Measurements from ENCODE around the gene FAM98C. TPM values are rescaled to one million over a fixed set of nuclear protein-coding genes. Genes with fewer than 3 reads are reported as not detected.

Gene FAM98C
- 10 to 100 TPM in 2 of 4 donors, 1 to 10 TPM in 2; 8.7 to 27.1 (median 15.9) TPM for total RNA-seq

DNA sequence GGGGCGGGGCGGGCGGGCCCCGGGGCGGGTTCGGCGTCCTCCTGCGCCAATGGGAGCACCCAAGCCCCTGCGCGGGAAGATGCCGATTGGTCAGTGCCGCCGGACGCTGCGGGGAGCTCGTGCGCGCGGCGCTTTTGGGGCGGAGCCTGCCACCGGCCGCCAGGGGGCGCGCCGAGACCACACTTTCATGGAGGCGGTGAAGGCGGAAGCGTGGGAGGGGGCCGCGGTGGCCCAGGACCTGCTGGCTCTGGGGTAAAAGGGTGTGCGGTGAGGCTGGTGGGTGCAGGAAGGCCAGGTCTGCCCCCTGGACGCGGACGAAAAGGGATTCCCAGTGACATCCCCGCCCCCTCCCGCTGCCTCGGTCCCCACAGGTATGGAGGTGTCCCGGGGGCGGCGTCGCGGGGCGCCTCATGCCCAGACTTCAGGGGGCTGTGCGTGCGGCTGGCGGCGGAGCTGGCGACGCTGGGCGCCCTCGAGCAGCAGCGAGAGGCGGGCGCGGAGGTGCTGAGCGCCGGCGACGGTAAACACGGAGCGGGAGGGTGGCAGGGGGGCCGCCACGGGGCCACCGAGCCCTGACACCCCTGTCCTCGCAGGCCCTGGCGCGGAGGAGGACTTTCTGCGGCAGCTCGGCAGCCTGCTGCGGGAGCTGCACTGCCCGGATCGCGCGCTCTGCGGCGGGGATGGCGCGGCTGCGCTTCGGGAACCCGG, at the start of gene FAM98C:
Gene FAM98C, plus strand, starts transcription at position 127 of the 708 bp plus-strand sequence. Its CDS starts 61 bp downstream, at position 188.
- H3K9me3 ChIP-seq = no peaks in the 10 kb centered on the region
- no CpG with 5 or more reads among the region's 82 CpGs for WGBS, 2 donors (ENCODE audit: low coverage in 1 of 2)

DNA sequence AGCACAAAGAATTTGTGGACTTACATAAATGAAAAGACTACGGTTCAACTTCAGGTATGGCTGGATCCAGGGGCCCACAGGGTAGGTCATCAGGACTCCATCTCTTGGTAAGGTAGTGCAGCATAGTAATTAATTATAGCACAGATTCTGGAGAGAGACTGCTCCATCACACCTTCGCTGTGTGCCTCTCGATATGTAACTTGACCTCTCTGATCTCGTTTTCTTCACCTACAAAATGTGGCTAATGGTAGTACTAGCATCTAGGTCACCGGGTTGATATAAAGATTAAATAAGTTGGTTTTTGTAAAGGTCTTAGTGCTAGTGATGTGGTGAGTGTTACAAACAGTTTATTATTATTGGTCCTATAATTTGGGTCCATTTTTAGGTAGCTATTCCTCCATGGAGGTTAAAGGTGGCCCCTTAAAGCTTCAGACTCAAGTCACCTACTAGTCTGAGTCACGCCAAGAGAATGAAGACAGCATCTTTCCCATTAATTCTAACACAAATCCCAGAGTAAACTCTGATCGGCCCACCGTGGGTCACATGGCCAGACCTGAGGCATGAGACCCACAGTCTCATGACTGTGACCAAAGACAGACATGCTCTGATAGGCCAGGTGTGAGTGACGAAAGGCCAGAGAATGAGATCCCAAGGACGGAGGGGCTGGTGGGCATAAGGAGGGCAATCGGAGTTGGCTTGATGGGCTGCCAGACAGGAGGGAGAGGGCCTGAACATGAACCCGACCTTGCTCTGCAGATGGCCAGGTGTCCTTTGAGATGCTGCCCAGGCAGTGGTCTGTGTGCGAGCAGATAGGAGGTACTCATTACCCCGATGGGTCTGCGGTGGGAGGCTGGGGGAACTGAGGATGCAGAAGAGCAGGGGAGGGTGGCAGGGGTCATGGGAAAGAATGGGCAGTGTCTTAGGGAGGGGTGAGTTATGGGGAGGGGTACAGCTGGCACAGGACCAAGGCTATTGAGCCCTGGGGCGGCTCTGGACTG, 46.9 kb upstream of the FAM98C start:
- Histone ChIP-seq H3K9me3 (no peaks in the 10 kb centered on the region), H3K27me3 (peaks cover 71% of the 10 kb centered on the region), H3K36me3 (no peaks in the 10 kb centered on the region), H3K4me1 (peaks cover 0 to under 1% (median 0%) of the 10 kb centered on the region in 3 donors), H3K4me3 (no peak overlapping the region), H3K27ac (no peak overlapping the region)
- no peak for TF ChIP-seq POLR2A (IDR thresholded peaks at IDR 0.05)
- TF ChIP-seq EP300 (IDR thresholded peaks at IDR 0.05) = no peak
- TF ChIP-seq POLR2AphosphoS5 (IDR thresholded peaks at IDR 0.05) = no peak
- TF ChIP-seq CTCF (IDR thresholded peaks at IDR 0.05) = no peak
- no peak for ATAC-seq
- 71 to 80% methylated on average over 7 to 9 of the region's 16 CpGs for WGBS, 2 donors (ENCODE audit: low coverage in 1 of 2)

More for the DNA sequence above, at the start of gene FAM98C:
- peak; percentile 99 for ATAC-seq
- H3K27me3 ChIP-seq = peaks cover 31% of the 10 kb centered on the region
- peak within 1 kb of the TSS; percentile 64 to 99 for H3K4me3 ChIP-seq
- peak within 1 kb of the TSS; percentile 57 to 90 (median 87) for H3K27ac ChIP-seq
- H3K36me3 ChIP-seq = peaks cover 0 to 38% of the 10 kb centered on the region in 2 donors
- peaks cover 0 to 18% (median 7%) of the 10 kb centered on the region in 3 donors for H3K4me1 ChIP-seq
- TF ChIP-seq EP300 (IDR thresholded peaks at IDR 0.05) = no peak
- TF ChIP-seq CTCF (IDR thresholded peaks at IDR 0.05) = peak in 3 of 4 experiments; percentile 97 to 99 (median 99)
- TF ChIP-seq POLR2AphosphoS5 (IDR thresholded peaks at IDR 0.05) = peak; percentile 19
- TF ChIP-seq POLR2A (IDR thresholded peaks at IDR 0.05) = peak in 1 of 2 donors; percentile 6

DNA sequence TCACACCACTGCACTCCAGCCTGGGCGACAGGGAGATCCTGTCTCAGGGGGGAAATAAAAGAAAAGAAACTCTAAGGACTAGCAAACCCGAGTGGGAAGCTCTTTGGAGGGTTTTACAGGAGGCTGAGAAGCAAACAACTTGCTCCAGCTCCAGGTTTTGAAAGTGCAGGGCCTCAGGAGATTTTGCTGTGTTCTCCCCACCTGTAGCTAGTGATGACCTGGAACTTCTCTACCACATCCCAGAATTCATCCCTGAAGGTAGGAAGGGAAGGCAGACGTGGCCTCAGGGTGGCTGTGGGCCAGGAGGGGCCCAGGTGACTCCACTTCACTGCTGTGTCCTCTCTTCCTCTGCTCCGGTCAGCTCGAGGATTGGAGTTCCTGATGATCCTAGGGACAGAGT, 44.8 kb upstream of the FAM98C start:
- H3K27ac ChIP-seq = no peak overlapping the region
- no peaks in the 10 kb centered on the region for H3K36me3 ChIP-seq
- TF ChIP-seq EP300 (IDR thresholded peaks at IDR 0.05) (no peak), POLR2A (IDR thresholded peaks at IDR 0.05) (no peak), CTCF (IDR thresholded peaks at IDR 0.05) (no peak), POLR2AphosphoS5 (IDR thresholded peaks at IDR 0.05) (no peak)
- H3K4me1 ChIP-seq = peaks cover 0 to 21% (median 4%) of the 10 kb centered on the region in 3 donors
- H3K27me3 ChIP-seq = peaks cover 85% of the 10 kb centered on the region
- 30 to 31% methylated on average over 5 of the region's 5 CpGs for WGBS, 2 donors (ENCODE audit: low coverage in 1 of 2)
- ATAC-seq = no peak
- no peaks in the 10 kb centered on the region for H3K9me3 ChIP-seq
- H3K4me3 ChIP-seq = no peak overlapping the region

DNA sequence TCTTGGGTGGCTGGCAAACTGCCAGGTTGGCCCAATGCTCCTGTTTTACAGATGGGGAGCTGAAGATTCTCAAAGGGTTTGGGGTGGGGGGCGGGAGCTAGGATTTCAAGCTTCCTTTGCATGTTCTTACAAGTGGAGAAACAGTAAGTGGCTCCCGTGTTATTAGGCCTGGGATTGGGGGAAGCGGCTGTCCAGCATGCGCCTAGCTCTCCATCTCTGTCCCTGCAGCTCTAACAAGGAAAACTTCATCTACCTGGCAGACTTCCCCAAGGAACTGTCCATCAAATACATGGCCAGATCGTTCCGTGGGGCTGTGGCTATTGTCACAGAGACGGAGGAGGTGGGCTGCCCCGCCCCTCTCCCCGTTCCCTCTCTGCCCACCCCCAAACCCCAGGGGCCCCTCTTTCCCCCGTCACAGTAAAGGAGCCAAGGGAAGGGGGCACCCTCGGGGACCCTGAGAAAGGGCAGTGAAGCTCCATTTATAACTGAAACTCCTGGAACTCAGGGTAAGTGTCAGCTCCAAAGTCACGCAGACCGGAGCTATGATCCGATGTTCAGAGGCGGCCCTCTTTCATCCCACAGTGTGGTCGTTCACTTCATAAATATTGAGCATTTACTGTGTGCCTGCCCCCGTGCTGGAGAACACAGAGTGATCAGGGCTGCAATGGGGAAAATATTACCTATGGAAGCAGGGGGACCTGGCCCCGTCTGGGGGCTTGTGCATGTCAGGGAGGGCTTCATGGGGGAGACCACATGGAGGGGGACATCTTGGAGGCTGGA, 43.5 kb upstream of the FAM98C start:
- H3K4me3 ChIP-seq = no peak overlapping the region
- peaks cover 82% of the 10 kb centered on the region for H3K27me3 ChIP-seq
- no peak overlapping the region for H3K27ac ChIP-seq
- H3K9me3 ChIP-seq = no peaks in the 10 kb centered on the region
- WGBS, 2 donors (ENCODE audit: low coverage in 1 of 2) = 0 to 59% methylated on average over 1 to 3 of the region's 18 CpGs
- ATAC-seq = no peak
- TF ChIP-seq EP300 (IDR thresholded peaks at IDR 0.05) (no peak), POLR2A (IDR thresholded peaks at IDR 0.05) (no peak)
- peaks cover 0 to 22% (median 4%) of the 10 kb centered on the region in 3 donors for H3K4me1 ChIP-seq
- no peaks in the 10 kb centered on the region for H3K36me3 ChIP-seq

Measured in gastroesophageal sphincter (tissue), 4 donors.